Prostate gland (tissue), 2 donors: ENCODE results near the gene B4GALNT3. TPM values are rescaled to one million over a fixed set of nuclear protein-coding genes. Genes with fewer than 3 reads are reported as not detected.

ENCODE experiments used
- DNase-seq: peaks from one replicate; pipeline ENCODE4 v3.0.0-alpha.2; 2019; ENCODE audit warnings: low spot score
- H3K27ac ChIP-seq, 2 donors: fragments of 200-600 bp; sonication (generic); 2 replicates each; pipeline ENCODE4 v1.5.1; 2017 to 2019
- H3K27me3 ChIP-seq: fragments of 200-600 bp; sonication (generic); replicated peaks from 2 replicates; pipeline ENCODE4 v1.5.1; 2019; ENCODE audit not compliant: insufficient read depth
- H3K36me3 ChIP-seq, 2 donors: fragments of 200-600 bp; sonication (generic); 1 replicate in 1 of 2; 2 replicates in 1 of 2; pipeline versions ENCODE4 v1.5.1 to v1.8.1; 2017 to 2019
- H3K4me1 ChIP-seq: fragments of 200-600 bp; sonication (generic); replicated peaks from 2 replicates; pipeline ENCODE4 v1.5.1; 2019
- H3K4me3 ChIP-seq, 2 donors: fragments of 200-600 bp; sonication (generic); 2 replicates each; pipeline ENCODE4 v1.5.1; 2017 to 2019
- H3K9me3 ChIP-seq: fragments of 200-600 bp; sonication (generic); 2 replicates; pipeline ENCODE4 v1.5.1; 2017
- CTCF ChIP-seq, 4 experiments: fragments of 200-600 bp in 2 of 4; fragments of 450-650 bp in 2 of 4; sonication (generic) in 2 of 4; IDR thresholded peaks; 1 replicate in 3 of 4; 2 replicates in 1 of 4; pipeline ENCODE4 v1.5.1; 2016 to 2019; ENCODE audit warnings: antibody characterized with exemption in 4 of 4, mild to moderate bottlenecking in 2 of 4, moderate library complexity in 2 of 4
- POLR2A ChIP-seq: fragments of 450-650 bp; IDR thresholded peaks from one replicate; pipeline ENCODE4 v1.6.1; 2016; ENCODE audit warnings: antibody characterized with exemption, mild to moderate bottlenecking
- POLR2AphosphoS5 ChIP-seq: sonication (generic); formaldehyde crosslinking; IDR thresholded peaks from one replicate; pipeline ENCODE4 v1.6.1; 2017; ENCODE audit warnings: antibody characterized with exemption
- WGBS: methylation state at CpG from one replicate; pipeline ENCODE4 v1.1.5; 2018; 5-methylcytosine and 5-hydroxymethylcytosine counted together
- intact Hi-C: fragments of 100-400 bp; cut with DNase I; formaldehyde crosslinking; loops from one replicate; pipeline ENCODE4 v1.14.2; 2022
- total RNA-seq, 2 donors: library from RNA; depleted of rRNA; stranded (reverse); fragments of >200 nt; gene quantifications; one replicate each; pipeline ENCODE4 v1.1.0, GENCODE V29; 2016

The B4GALNT3 gene
- total RNA-seq, 2 donors from 2014 or later = 7.1 to 16.3 TPM

- Histone ChIP-seq H3K4me1 (no peaks in the 10 kb centered on the region), H3K27me3 (no peaks in the 10 kb centered on the region), H3K4me3 (no peak overlapping the region), H3K9me3 (no peaks in the 10 kb centered on the region), H3K27ac (no peak overlapping the region), H3K36me3 (no peaks in the 10 kb centered on the region)
- TF ChIP-seq POLR2A (no peak), POLR2AphosphoS5 (no peak), CTCF (IDR thresholded peaks at IDR 0.05) (no peak)
- DNase-seq = no peak
- 84% methylated on average over 5 of the region's 5 CpGs for WGBS
- intact Hi-C loops = no loop called here
Measured at GRCh38 chr12:473198-473597, 13.5 kb downstream of the B4GALNT3 start.

- Histone ChIP-seq H3K9me3 (no peaks in the 10 kb centered on the region), H3K4me1 (no peaks in the 10 kb centered on the region), H3K4me3 (no peak overlapping the region), H3K27me3 (no peaks in the 10 kb centered on the region), H3K27ac (no peak overlapping the region), H3K36me3 (no peaks in the 10 kb centered on the region)
- 83% methylated on average over 9 of the region's 9 CpGs for WGBS
- DNase-seq = no peak
- TF ChIP-seq POLR2AphosphoS5 = no peak
- intact Hi-C loops = no loop called here
Measured at GRCh38 chr12:473863-474577, 14.3 kb downstream of the B4GALNT3 start.

- no peak overlapping the region for H3K27ac ChIP-seq
- no peaks in the 10 kb centered on the region for H3K4me1 ChIP-seq
- no peaks in the 10 kb centered on the region for H3K27me3 ChIP-seq
- TF ChIP-seq POLR2AphosphoS5 (no peak), POLR2A (no peak), CTCF (IDR thresholded peaks at IDR 0.05) (no peak)
- no peak overlapping the region for H3K4me3 ChIP-seq
- WGBS = 52% methylated on average over 5 of the region's 5 CpGs
- no peaks in the 10 kb centered on the region for H3K36me3 ChIP-seq
- H3K9me3 ChIP-seq = no peaks in the 10 kb centered on the region
- intact Hi-C loops = no loop called here
- DNase-seq = no peak
Measured at GRCh38 chr12:475286-475685, 15.5 kb downstream of the B4GALNT3 start.

GRCh38 chr12:479161-479560, 19.4 kb downstream of the B4GALNT3 start:
- 93% methylated on average over 4 of the region's 4 CpGs for WGBS
- Histone ChIP-seq H3K4me1 (no peaks in the 10 kb centered on the region), H3K27me3 (no peaks in the 10 kb centered on the region), H3K27ac (no peak overlapping the region), H3K4me3 (no peak overlapping the region), H3K36me3 (no peaks in the 10 kb centered on the region), H3K9me3 (no peaks in the 10 kb centered on the region)
- intact Hi-C loops = no loop called here
- TF ChIP-seq POLR2AphosphoS5 (no peak), CTCF (IDR thresholded peaks at IDR 0.05) (no peak), POLR2A (no peak)
- no peak for DNase-seq

- no peak overlapping the region for H3K4me3 ChIP-seq
- H3K27ac ChIP-seq = no peak overlapping the region
- no peaks in the 10 kb centered on the region for H3K9me3 ChIP-seq
- intact Hi-C loops = no loop called here
- WGBS = 70% methylated on average over 13 of the region's 13 CpGs
- no peak for TF ChIP-seq POLR2AphosphoS5
- no peak for TF ChIP-seq POLR2A
- no peak for TF ChIP-seq CTCF (IDR thresholded peaks at IDR 0.05)
- no peaks in the 10 kb centered on the region for H3K36me3 ChIP-seq
- no peaks in the 10 kb centered on the region for H3K4me1 ChIP-seq
- no peak for DNase-seq
- H3K27me3 ChIP-seq = no peaks in the 10 kb centered on the region
Measured at GRCh38 chr12:480831-481816, 21.4 kb downstream of the B4GALNT3 start.
